ENCODE measurements around the gene BIRC2. TPM values are rescaled to one million over a fixed set of nuclear protein-coding genes. Genes with fewer than 3 reads are reported as not detected.
"Not testable (repeated sequence)": the region's sequence is repeated elsewhere in the genome, so short reads cannot be mapped to it uniquely, and the experiment has no call there.

The BIRC2 gene
- total RNA-seq (ENCODE audit: unreplicated experiment), result 53.1 TPM
- long read RNA-seq, transcript BIRC2-201 (9 exons, 3,743 nt), result major isoform, 13 of 19 reads
- long read RNA-seq, partial matches to known transcripts, result 0 of 19 reads
- long read RNA-seq, other reads (novel, unspliced or antisense), result 6 of 19 reads

GRCh38 chr11:102346748-102347461, at the start of gene BIRC2:
Gene BIRC2, plus strand, starts transcription at chr11:102347214. Its CDS starts 2,641 bp downstream, at chr11:102349855.
- Mint-ChIP-seq H3K4me3 (ENCODE audit: unreplicated experiment) (peak within 1 kb of the TSS; percentile 98), H3K9me3 (ENCODE audit: unreplicated experiment) (no peaks in the 10 kb centered on the region), H3K4me1 (ENCODE audit: unreplicated experiment) (peaks cover 27% of the 10 kb centered on the region), H3K27me3 (ENCODE audit: unreplicated experiment) (peaks cover 6% of the 10 kb centered on the region), H3K27ac (ENCODE audit: unreplicated experiment) (peak within 1 kb of the TSS; percentile 97), H3K36me3 (ENCODE audit: low read depth, unreplicated experiment) (no peaks in the 10 kb centered on the region)
- DNase-seq (ENCODE audit: low spot score), result peak; percentile 99
- peak; percentile 67 for TF ChIP-seq CTCF (IDR thresholded peaks at IDR 0.05; ENCODE audit: unreplicated experiment)

- not testable (repeated sequence) for H3K27me3 Mint-ChIP-seq (ENCODE audit: unreplicated experiment); H3K4me1 Mint-ChIP-seq (ENCODE audit: unreplicated experiment); DNase-seq (ENCODE audit: low spot score); H3K4me3 Mint-ChIP-seq (ENCODE audit: unreplicated experiment); H3K27ac Mint-ChIP-seq (ENCODE audit: unreplicated experiment)
- peaks cover 10% of the 10 kb centered on the region for H3K9me3 Mint-ChIP-seq (ENCODE audit: unreplicated experiment)
- H3K36me3 Mint-ChIP-seq (ENCODE audit: low read depth, unreplicated experiment), result peaks cover 11% of the 10 kb centered on the region
These were observed 46.2 kb upstream of the BIRC2 start for GRCh38 chr11:102300837-102301236.

GRCh38 chr11:102302241-102302640, 44.8 kb upstream of the BIRC2 start:
- no peak for TF ChIP-seq CTCF (IDR thresholded peaks at IDR 0.05; ENCODE audit: unreplicated experiment)
- Mint-ChIP-seq H3K9me3 (ENCODE audit: unreplicated experiment) (peaks cover 10% of the 10 kb centered on the region), H3K4me3 (ENCODE audit: unreplicated experiment) (no peak overlapping the region), H3K36me3 (ENCODE audit: low read depth, unreplicated experiment) (peaks cover 11% of the 10 kb centered on the region), H3K27me3 (ENCODE audit: unreplicated experiment) (peaks cover 3% of the 10 kb centered on the region), H3K4me1 (ENCODE audit: unreplicated experiment) (peaks cover 6% of the 10 kb centered on the region), H3K27ac (ENCODE audit: unreplicated experiment) (no peak overlapping the region)
- DNase-seq (ENCODE audit: low spot score), result no peak

GRCh38 chr11:102304686-102305085, 42.3 kb upstream of the BIRC2 start:
- H3K36me3 Mint-ChIP-seq (ENCODE audit: low read depth, unreplicated experiment), result peaks cover 11% of the 10 kb centered on the region
- H3K9me3 Mint-ChIP-seq (ENCODE audit: unreplicated experiment), result peaks cover 10% of the 10 kb centered on the region
- H3K4me3 Mint-ChIP-seq (ENCODE audit: unreplicated experiment), result no peak overlapping the region
- no peaks in the 10 kb centered on the region for H3K27me3 Mint-ChIP-seq (ENCODE audit: unreplicated experiment)
- H3K27ac Mint-ChIP-seq (ENCODE audit: unreplicated experiment), result no peak overlapping the region
- no peak for TF ChIP-seq CTCF (IDR thresholded peaks at IDR 0.05; ENCODE audit: unreplicated experiment)
- DNase-seq (ENCODE audit: low spot score), result no peak
- peaks cover 6% of the 10 kb centered on the region for H3K4me1 Mint-ChIP-seq (ENCODE audit: unreplicated experiment)

- Mint-ChIP-seq H3K27me3 (ENCODE audit: unreplicated experiment) (no peaks in the 10 kb centered on the region), H3K36me3 (ENCODE audit: low read depth, unreplicated experiment) (peaks cover 11% of the 10 kb centered on the region), H3K9me3 (ENCODE audit: unreplicated experiment) (peaks cover 10% of the 10 kb centered on the region), H3K4me1 (ENCODE audit: unreplicated experiment) (peaks cover 6% of the 10 kb centered on the region), H3K4me3 (ENCODE audit: unreplicated experiment) (no peak overlapping the region), H3K27ac (ENCODE audit: unreplicated experiment) (no peak overlapping the region)
- DNase-seq (ENCODE audit: low spot score), result no peak
- TF ChIP-seq CTCF (IDR thresholded peaks at IDR 0.05; ENCODE audit: unreplicated experiment), result no peak
These were observed 41.5 kb upstream of the BIRC2 start for GRCh38 chr11:102305352-102306047.

All from endothelial cell (in vitro differentiated cells).